Stimulated activated CD4-positive, alpha-beta T cell treated with anti-CD3 and anti-CD28 coated beads, Interleukin-15, amount 100 ng/mL, for 24 hours (primary cell): ENCODE results near the gene SLC22A2.

Experiments
- DNase-seq: peaks from one replicate; pipeline ENCODE4 v3.0.0-alpha.2; 2020

SLC22A2 gene

GRCh38 chr6:160273196-160273595 is 14.6 kb upstream of the SLC22A2 start:
- no peak for DNase-seq

- DNase-seq: no peak
These were observed 14.1 kb upstream of the SLC22A2 start for GRCh38 chr6:160272707-160273106.

- DNase-seq: no peak
These were observed 11.7 kb upstream of the SLC22A2 start for GRCh38 chr6:160270347-160270746.

GRCh38 chr6:160269771-160270170 is 11.2 kb upstream of the SLC22A2 start:
- DNase-seq: no peak

- DNase-seq: no peak
These were observed 10.5 kb upstream of the SLC22A2 start for GRCh38 chr6:160269023-160269521.

- DNase-seq: no peak
These were observed 8.5 kb upstream of the SLC22A2 start for GRCh38 chr6:160267102-160267501.

- no peak for DNase-seq
These were observed 7.4 kb upstream of the SLC22A2 start for GRCh38 chr6:160265869-160266476.

GRCh38 chr6:160264061-160264612 is 5.5 kb upstream of the SLC22A2 start:
- no peak for DNase-seq

- DNase-seq: no peak
These were observed 4.7 kb upstream of the SLC22A2 start for GRCh38 chr6:160263196-160263939.

- no peak for DNase-seq
These were observed 3.5 kb upstream of the SLC22A2 start for GRCh38 chr6:160261991-160262680.

GRCh38 chr6:160260803-160261450 is 2.3 kb upstream of the SLC22A2 start:
- no peak for DNase-seq

GRCh38 chr6:160260367-160260766 is 1.7 kb upstream of the SLC22A2 start:
- no peak for DNase-seq

GRCh38 chr6:160259598-160259997 is 977 bp upstream of the SLC22A2 start:
- no peak for DNase-seq

- DNase-seq: no peak
These were observed 463 bp upstream of the SLC22A2 start for GRCh38 chr6:160259143-160259425.

GRCh38 chr6:160256445-160256844 is 2.2 kb downstream of the SLC22A2 start:
- DNase-seq: no peak

- no peak for DNase-seq
These were observed 3.9 kb downstream of the SLC22A2 start for GRCh38 chr6:160254467-160255312.

- no peak for DNase-seq
These were observed 4.9 kb downstream of the SLC22A2 start for GRCh38 chr6:160253714-160254113.

GRCh38 chr6:160253292-160253691 is 5.3 kb downstream of the SLC22A2 start:
- DNase-seq: no peak

- DNase-seq: no peak
These were observed 6.4 kb downstream of the SLC22A2 start for GRCh38 chr6:160252073-160252813.

GRCh38 chr6:160249671-160250070 is 8.9 kb downstream of the SLC22A2 start:
- DNase-seq: no peak

GRCh38 chr6:160248538-160248937 is 10.1 kb downstream of the SLC22A2 start:
- no peak for DNase-seq

GRCh38 chr6:160247457-160247883 is 11.2 kb downstream of the SLC22A2 start:
- no peak for DNase-seq
